PFSK-1 (cell line): ENCODE data around the gene EEPD1.

Experiments used
- POLR2AphosphoS5 ChIP-seq: IDR thresholded peaks from 2 replicates; pipeline ENCODE4 v1.6.1; 2012; ENCODE audit warnings: low read depth, mild to moderate bottlenecking, control low read depth, low read length, moderate library complexity
- TF ChIP-seq, protein P1 (sequence below), 2 experiments: IDR thresholded peaks; 2 replicates each; pipeline versions ENCODE4 v1.6.1 to v1.8.0; 2011 to 2012; ENCODE audit warnings: low read depth in 2 of 2, low read length in 2 of 2, control low read depth in 1 of 2, inconsistent platforms in 1 of 2, mild to moderate bottlenecking in 1 of 2, moderate library complexity in 1 of 2; ENCODE audit not compliant: insufficient read depth in 1 of 2

DNA sequence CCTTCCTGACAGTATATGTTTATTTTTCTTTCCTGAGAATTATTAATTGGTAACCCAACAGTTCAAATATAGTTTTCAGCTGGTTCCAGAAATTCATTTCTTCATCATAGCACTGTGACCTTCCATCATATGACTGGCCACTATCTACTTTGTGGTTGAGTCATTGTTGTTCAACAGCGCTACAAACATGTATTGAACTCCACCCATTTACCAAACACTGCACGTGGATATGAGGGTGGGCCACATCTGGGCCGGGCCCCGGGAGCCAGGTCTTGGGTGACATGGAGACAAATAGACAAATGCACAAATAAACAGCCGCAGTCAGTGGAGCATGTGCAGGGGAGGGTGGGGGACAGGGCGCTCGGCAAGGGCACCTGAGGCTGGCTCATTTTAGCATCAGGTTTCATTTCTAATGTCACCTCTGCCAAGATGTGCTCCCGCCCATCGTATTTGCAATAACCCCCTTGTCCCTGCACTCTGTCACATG is 24.0 kb upstream of the EEPD1 start:
- TF ChIP-seq, protein P1, sequence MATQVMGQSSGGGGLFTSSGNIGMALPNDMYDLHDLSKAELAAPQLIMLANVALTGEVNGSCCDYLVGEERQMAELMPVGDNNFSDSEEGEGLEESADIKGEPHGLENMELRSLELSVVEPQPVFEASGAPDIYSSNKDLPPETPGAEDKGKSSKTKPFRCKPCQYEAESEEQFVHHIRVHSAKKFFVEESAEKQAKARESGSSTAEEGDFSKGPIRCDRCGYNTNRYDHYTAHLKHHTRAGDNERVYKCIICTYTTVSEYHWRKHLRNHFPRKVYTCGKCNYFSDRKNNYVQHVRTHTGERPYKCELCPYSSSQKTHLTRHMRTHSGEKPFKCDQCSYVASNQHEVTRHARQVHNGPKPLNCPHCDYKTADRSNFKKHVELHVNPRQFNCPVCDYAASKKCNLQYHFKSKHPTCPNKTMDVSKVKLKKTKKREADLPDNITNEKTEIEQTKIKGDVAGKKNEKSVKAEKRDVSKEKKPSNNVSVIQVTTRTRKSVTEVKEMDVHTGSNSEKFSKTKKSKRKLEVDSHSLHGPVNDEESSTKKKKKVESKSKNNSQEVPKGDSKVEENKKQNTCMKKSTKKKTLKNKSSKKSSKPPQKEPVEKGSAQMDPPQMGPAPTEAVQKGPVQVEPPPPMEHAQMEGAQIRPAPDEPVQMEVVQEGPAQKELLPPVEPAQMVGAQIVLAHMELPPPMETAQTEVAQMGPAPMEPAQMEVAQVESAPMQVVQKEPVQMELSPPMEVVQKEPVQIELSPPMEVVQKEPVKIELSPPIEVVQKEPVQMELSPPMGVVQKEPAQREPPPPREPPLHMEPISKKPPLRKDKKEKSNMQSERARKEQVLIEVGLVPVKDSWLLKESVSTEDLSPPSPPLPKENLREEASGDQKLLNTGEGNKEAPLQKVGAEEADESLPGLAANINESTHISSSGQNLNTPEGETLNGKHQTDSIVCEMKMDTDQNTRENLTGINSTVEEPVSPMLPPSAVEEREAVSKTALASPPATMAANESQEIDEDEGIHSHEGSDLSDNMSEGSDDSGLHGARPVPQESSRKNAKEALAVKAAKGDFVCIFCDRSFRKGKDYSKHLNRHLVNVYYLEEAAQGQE (IDR thresholded peaks at IDR 0.05; ENCODE audit: insufficient read depth in 1 of 2, low read depth in 2 of 2, low read length in 2 of 2) = no peak
- no peak for TF ChIP-seq POLR2AphosphoS5
